Stimulated activated CD8-positive, alpha-beta memory T cell treated with anti-CD3 and anti-CD28 coated beads, Interleukin-4, amount 100 ng/mL, for 48 hours (primary cell): Measurements from ENCODE around the gene NDE1.
"Not testable (repeated sequence)": the region's sequence is repeated elsewhere in the genome, so short reads cannot be mapped to it uniquely, and the experiment has no call there.

ENCODE experiments used
- DNase-seq: peaks from one replicate; pipeline ENCODE4 v3.0.0-alpha.2; 2020

Gene NDE1

DNA sequence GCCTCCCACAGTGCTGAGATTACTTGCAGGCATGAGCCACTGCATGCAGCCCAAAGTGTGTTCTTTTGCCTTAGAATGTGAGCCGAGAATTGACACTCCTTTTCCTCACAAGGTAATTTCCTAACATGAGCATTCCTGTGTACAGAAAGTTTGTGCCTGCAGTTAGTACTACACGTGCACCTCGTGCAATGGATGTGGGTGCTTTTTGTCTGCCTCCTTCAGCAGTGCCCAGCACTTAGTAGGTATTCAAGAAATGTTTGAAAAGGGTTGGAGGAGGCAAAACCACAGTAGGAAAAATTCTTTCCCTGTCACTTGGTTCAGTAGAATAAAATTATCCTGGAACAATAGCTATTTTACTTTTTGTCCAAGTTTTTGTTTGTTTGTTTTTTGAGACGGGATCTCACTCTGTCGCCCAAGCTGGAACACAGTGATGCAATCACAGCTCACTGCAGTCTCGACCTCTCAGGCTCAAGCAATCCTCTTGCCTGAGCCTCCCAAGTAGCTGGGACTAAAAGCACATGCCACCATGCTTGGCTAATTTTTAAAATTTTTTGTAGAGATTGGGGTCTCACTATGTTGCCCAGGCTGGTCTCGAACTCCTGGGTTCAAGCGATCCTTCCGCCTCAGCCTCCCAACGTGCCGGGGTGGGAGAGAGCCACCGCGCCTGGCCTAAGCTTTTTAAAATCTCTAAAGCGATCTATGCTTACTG, 2.4 kb downstream of the NDE1 start:
- DNase-seq = peak; percentile 15

DNA sequence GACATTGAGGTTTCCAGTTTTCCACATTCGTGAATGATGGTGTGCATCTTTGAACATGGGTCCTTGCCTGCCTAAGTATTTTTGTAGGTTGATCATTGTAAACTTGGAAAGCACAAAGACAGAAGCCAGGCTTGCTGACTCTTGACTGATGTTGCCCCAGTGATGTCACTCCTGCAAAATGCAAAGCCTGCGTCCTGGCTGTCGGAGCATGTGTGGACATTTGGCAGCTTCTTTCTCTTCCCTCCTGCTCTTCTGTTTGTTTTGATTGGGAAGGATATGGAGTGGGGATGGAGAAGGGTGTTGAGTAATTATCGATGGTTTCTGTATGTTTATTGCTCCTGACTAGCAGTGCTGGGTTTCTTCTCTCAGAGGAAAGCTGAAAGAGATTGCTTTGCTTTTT, 3.2 kb downstream of the NDE1 start:
- peak; percentile 15 for DNase-seq

DNA sequence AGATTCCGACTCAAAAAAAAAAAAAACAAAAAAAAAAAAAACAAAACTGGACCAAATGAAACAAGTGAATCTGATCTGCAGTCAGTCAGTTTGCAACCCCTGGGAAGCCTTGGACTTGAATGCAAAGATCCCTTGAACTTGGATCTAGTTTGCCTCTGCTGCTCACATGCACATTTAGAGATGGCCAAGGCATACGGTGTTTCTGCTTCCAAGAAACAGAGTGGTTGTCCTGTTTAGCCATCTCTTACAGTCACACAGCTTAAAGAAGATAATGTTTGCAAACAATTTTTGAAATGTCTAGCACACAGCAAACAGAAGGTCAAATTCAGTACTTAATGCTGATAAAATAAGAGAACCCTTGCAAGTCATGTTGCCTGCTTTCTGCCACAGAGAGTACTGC, 4.5 kb downstream of the NDE1 start:
- DNase-seq = no peak

DNA sequence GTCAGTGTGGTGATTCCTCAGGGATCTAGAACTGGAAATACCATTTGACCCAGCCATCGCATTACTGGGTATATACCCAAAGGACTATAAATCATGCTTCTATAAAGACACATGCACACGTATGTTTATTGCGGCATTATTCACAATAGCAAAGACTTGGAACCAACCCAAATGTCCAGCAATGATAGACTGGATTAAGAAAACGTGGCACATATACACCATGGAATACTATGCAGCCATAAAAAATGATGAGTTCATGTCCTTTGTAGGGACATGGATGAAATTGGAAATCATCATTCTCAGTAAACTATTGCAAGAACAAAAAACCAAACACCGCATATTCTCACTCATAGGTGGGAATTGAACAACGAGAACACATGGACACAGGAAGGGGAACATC, 5.5 kb downstream of the NDE1 start:
- DNase-seq = not testable (repeated sequence)

DNA sequence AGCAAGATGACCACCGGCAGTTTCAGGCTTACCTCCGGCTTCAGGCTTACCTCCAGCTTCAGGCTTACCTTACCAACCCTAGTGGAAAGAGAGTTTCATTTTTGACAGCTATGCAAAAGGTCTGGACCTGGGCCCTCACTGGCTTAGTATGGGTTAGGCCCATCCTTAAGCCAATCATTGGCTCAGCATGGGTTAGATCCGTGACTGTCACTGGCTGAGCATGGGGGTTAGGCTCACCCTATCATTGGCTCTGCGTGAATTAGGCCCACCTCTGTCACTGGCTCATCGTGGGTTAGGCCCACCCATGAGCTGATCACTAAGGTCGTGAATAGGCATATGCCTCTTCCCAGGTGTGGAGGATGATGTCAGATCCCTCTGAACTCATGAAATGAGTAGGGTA, 8.1 kb downstream of the NDE1 start:
- no peak for DNase-seq

DNA sequence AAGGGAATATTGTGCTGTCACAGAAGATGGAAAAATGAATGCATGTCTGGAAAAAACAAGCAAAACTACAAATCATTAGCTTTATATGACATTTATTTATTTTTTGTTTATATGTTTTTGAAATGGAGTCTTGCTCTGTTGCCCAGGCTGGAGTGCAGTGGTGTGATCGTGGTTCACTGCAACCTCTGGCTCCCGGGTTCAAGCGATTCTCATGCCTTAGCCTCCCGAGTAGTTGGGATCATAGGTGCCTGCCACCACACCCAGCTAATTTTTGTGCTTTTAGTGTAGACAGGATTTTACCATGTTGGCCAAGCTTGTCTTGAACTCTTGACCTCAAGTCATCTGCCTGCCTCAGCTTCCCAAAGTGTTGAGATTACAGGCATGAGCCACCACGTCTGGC, 8.5 kb downstream of the NDE1 start:
- DNase-seq = no peak

DNA sequence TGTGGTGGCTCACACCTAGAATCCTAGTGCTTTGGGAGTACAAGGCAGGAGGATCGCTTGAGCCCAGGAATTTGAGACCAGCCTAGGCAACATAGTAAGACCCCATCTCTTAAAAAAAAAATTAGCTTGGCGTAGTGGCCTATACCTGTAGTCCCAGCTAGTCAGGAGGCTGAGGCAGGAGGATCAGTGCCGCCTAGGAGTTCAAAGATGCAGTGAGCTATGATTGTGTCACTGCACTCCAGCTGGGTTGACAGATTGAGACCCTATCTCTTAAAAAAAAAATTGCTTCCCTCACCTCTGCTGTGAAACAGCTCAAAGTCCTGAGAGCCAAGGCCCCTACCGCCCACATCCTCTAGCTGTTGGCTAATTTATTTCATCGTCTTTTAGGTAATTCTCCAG, 10.2 kb downstream of the NDE1 start:
- no peak for DNase-seq

DNA sequence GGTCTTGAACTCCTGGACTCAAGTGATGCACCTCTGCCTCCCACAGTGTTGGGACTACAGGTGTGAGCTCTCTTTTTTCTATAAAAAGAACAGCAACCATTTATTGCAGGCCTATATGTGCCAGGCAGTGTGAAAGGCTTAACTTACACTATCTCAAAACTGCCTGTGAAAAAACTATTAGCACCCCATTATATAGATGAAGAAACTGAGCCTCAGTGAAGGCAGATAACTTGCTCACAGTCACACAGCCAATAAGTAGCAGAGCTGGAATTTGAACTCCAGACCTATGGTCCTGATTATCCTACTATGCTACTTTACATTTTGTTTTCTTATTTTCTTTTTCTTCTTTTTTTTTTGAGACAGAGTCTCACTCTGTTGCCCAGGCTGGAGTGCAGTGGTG, 15.1 kb downstream of the NDE1 start:
- no peak for DNase-seq

DNA sequence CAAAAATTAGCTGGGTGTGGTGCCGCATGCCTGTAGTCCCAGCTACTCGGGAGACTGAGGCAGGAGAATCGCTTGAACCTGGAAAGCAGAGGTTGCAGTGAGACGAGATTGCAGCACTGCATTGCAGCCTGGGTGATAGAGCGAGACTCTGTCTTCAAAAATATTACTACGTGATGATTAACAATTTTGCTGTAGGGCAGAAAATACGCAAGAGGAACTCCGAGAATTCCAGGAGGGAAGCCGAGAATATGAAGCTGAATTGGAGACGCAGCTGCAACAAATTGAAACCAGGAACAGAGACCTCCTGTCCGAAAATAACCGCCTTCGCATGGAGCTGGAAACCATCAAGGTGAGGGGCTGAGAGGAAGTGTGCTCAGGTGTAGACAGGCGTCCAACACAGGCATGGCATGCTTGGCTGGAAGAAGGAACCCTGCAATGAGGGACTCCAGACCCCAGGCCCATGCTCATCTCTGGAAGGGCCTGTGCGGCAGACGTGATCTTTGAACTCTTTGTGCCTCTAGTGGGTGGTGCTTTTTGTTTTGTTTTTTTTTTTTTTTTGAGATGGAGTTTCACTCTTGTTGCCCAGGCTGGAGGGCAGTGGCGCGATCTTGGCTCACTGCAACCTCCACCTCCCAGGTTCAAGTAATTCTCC, 17.2 kb downstream of the NDE1 start:
- DNase-seq = no peak

DNA sequence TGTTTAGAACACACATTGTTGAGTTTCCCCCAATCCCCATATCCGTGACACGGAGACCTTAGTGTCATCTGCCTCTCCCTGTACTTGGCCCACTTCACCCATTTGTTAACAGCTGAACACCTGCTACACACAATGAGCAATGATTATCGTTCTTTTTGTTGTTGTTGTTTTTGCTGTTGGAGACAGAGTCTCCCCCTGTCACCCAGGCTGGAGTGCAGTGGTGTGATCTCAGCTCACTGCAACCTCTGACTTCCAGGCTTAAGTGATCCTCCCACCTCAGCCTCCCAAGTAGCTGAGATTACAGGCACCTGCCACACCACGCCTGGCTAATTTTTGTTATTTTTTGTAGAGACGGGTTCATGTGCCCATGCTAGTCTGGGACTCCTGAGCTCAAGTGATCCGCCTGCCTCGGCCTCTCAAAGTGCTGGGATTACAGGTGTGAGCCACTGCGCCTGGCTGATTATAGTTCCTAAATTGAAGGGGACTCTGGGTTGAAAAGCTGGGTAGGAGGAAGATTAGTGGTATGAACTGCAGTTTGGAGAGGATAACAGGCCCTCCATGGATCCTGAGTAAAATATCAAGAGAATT, 21.6 kb downstream of the NDE1 start:
- DNase-seq = no peak

DNA sequence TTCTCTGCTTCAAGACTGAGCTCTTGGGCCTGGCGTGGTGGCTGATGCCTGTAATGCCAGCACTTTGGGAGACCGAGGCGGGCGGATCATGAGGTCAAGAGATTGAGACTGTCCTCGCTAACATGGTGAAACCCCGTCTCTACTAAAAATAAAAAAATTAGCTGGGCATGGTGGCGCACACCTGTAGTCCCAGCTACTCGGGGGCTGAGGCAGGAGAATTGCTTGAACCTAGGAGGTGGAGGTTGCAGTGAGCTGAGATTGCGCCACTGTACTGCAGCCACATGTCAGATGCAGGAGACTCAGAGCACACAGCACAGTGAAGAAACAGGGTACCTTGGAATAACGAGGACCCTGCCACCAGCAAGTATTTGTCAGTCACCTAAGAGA, 22.1 kb downstream of the NDE1 start:
- DNase-seq = not testable (repeated sequence)

DNA sequence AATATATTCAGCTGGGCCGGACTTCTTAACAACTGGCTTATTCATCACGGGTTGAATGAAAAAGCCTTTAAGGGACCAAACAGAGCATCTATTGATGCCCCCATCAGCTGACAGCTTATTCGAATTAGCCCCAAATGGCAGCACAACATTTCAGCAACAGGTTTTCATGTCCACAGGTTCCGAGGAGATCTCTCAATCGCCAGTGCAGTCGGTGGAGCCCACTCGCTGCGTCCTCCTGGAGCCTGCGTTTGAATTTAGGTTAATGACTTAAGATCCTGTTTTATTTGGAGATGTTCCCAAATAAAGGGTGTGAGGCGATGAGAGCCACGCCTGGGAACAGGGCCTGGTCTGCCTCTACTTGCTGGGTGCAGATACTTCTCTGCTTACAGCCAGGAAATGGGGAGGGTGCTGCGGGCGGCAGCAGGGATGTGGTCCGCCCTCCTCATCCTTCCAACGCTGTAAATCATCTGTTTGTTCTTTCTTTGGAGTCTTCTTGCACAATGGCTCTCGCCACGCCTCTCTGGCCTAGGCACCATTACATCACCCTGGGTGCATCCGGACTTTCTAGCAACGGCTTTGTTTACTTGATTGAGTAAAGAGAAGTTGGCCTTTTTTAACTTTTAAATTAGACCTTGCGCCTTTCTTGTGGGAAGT, 22.6 kb downstream of the NDE1 start:
- DNase-seq = peak; percentile 67

DNA sequence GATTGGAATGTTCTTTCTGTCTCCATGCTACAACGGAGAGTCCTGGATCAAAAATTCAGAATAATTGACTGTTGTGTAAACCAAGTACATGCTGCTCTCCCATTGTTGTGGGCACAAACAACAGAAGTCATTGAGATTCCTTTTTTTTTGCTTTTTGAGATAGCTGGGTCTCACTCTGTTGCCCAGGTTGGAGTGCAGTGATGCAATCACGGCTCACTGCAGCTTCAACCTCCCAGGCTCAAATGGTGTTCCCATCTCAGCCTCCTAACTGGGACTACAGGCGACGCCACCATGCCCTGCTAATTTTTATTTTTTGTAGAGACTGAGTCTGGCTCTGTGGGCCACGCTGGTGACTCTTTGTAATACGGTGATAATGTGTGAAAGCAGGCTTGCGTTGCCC, 24.5 kb downstream of the NDE1 start:
- no peak for DNase-seq

DNA sequence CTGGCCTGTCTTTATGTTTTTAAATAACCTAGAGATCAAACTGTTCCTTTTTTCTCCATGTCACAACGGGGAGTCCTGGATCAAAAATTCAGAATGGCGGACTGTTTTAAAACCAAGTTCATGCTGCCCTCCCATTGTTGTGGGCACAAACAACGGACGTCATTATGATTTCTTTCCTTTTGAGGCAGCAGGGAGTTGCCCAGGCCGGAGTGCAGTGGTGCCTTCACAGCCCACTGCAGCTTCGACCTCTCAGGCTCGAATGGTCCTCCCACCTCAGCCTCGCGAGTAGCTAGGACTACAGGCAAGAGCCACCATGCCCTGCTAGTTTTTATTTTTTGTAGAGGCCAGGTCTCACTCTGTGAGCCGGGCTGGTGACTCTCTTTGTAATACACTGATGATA, 26.5 kb downstream of the NDE1 start:
- no peak for DNase-seq

DNA sequence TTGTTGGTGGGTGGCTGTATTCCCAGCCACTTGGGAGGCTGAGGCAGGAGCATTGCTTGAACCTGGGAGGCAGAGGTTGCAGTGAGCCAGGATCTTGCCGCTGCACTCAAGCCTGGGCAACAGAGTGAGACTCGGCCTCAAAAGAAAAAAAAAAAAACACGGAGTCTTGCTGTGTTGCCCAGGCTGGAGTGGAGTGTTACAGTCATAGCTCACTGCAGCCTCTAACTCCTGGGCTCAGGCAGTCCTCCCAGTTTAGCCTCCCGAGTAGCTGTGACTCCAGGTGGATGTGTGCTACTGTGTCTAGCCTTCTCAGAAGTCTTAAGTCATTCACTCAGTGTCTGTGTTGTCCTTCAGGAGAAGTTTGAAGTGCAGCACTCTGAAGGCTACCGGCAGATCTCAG, 27.4 kb downstream of the NDE1 start:
- no peak for DNase-seq

DNA sequence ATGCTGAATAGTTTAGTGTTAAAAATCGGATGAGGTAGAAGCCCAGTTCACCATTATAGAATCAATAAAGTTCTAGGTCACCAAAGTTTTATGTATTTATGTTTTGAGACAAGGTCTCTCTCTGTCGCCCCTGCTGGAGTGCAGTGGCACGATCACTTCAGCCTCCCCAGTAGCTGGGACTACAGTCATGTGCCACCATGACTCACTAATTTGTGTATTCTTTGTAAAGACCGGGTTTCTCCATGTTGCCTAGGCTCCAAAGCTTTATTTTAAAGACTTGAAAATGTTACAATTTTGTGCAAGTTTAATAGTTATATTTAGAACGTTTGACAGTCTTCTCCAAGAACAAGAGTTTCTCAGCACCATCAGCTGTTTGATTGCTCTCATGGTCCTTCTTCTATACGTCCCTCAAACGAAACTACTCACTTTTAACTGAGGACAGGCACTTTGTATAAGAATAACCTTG, 32.1 kb downstream of the NDE1 start:
- peak; percentile 45 for DNase-seq

DNA sequence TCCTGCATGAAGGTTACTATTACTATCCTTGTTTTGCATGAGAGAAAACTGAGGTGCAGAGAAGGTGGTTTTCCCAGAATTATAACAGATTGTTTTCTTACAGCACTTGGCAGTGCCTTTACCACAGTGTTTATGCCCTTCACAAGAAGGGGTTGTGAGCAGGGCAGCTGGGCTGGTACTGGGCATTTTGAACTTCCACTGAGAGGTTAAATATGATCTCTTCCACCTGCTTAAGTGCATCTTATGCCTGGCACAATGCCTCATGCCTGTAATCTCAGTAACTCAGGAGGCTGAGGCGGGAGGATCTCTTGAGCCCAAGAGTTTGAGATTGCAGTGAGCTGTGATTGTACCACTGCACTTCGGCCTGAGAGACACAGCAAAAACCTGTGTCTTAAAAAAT, 36.2 kb downstream of the NDE1 start:
- no peak for DNase-seq

DNA sequence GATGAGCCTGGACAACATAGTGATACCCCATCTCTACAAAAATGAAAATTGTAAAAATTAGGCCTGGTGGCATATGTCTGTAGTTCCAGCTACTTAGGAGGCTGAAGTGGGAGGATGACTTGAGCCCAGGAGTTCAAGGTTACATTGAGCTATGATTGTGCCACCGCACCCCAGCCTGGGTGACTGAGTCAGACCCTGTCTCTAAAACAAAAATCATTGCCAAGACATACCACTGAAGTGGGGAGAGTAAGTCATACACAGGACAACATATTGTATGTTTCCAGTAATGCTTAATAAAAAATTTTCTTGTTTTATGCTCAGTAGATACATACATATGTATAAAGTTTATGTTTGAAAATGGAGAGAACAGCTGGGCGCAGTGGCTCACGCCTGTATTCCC, 39.2 kb downstream of the NDE1 start:
- DNase-seq = no peak

DNA sequence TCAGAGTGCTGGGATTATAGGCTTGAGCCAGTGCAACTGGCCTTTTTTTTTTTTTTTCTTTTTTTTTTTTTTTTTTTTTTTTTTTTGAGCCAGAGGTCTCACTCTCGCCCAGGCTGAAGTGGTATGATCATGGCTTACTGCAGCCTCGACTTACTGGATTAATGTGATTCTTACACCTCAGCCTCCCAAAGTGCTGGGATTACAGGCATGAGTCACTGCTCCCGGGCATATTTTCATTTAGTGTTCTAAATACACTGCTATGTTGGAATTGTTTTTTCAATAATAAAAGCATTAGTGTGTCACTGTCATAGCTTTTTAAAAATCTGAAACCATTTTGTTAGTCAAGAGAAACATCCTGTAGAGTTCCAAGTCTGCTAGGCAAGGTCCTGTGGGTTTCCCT, 40.3 kb downstream of the NDE1 start:
- DNase-seq = no peak

DNA sequence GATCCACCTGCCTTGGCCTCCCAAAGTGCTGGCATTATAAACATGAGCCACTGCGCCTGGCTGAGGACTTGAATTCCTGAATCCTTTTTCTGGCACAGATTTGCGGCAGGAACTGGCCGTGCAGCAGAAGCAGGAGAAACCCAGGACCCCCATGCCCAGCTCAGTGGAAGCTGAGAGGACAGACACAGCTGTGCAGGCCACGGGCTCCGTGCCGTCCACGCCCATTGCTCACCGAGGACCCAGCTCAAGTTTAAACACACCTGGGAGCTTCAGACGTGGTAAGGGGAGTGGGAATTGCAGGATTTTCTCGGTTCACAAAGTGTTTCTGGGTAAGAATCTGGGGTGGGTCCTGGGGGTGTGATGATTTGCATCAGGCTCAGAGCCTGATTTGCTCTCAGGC, 41.0 kb downstream of the NDE1 start:
- DNase-seq = no peak

DNA sequence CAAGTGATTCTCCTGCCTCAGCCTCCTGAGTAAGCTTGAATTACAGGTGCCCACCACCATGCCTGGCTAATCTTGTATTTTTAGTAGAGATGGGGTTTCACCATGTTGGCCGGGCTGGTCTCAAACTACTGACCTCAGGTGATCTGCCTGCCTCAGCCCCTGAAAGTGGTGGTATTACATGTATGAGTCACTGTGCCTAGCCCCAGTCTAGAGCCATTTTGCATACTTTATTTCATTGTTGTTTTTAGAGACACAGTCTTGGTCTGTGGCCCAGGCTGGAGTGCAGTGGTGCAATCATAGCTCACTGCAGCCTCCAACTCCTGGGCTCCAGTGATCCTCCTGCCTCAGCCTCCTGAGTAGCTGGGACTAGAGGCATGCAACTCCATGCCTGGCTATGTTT, 42.5 kb downstream of the NDE1 start:
- DNase-seq = not testable (repeated sequence)

DNA sequence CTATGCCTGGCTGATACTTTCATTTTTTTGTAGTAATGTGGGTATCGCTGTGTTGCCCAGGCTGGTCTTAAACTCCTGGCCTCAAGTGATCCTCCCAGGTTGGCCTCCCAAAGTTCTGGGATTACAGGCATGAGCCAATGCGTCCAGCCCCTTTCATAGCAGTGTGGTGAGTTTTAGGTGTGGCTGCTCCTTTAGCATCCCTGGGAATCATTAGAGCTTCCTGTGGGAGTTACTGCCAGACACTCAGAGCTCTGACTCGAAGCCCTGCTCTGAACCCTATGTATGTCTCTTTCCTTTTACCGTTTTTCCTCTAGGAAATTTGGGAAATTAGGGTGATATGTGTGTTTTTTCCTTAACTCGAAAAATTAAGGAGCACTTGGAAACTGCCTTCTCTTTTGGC, 44.5 kb downstream of the NDE1 start:
- no peak for DNase-seq

DNA sequence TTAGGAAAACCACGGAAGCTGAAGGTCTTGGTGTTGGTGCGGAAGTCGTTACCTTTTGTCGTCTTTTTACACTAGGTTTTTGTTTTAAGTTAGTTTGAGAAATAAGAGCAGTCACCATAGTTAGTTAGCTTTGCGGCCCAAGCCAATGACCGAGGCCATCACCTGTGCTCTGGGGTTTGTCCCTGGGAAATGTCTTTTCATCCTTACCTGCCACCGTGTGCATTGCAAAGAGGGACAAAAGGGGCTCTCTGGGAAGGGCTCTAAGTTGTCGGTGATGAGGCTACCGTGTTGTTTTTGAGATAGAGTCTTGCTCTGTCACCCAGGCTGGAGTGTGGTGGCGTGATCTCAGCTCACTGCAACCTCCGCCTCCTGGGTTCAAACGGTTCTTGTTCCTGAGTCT, 49.8 kb downstream of the NDE1 start:
- no peak for DNase-seq

DNA sequence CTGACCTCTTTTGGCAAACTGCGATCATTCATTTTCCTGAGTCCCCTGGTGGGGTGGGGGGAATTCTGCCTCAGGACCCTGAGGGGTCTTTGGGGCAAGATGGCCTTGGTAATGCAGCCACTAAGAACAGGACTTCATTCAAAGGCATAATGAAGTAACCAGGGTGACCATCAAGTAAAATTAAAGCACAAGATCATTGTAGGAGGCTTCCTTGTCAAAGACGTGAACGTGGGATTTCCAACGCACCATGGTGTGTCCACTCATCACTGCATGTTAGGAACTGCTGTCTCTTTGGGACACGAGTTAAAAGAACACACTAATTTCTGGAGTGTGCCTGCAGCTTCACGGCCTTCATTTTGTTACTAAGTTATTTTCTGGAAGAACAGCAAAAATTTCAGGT, 51.3 kb downstream of the NDE1 start:
- DNase-seq = no peak
